Fibroblast of mammary gland (primary cell): ENCODE measurements around the gene DCAF4.

ENCODE experiments used
- DNase-seq: peaks from one replicate; pipeline ENCODE4 v3.0.0-alpha.2; 2010; ENCODE audit warnings: low read depth
- H3K4me3 ChIP-seq: 2 replicates; pipeline ENCODE4 v1.5.1; 2011; ENCODE audit warnings: low read depth, mild to moderate bottlenecking, low read length, moderate library complexity; ENCODE audit not compliant: control insufficient read depth
- CTCF ChIP-seq: conservative IDR thresholded peaks from 2 replicates; pipeline ENCODE4 v1.5.1; 2011; ENCODE audit warnings: low read depth, low read length, inconsistent platforms; ENCODE audit not compliant: control insufficient read depth, insufficient read depth

Gene DCAF4

GRCh38 chr14:72941286-72941985 lies 15.2 kb downstream of the DCAF4 start:
- H3K4me3 ChIP-seq: no peak overlapping the region
- TF ChIP-seq CTCF: no peak
- DNase-seq: no peak

GRCh38 chr14:72942934-72943333 lies 16.7 kb downstream of the DCAF4 start:
- H3K4me3 ChIP-seq: no peak overlapping the region
- no peak for DNase-seq
- TF ChIP-seq CTCF: no peak

- TF ChIP-seq CTCF: no peak
- H3K4me3 ChIP-seq: no peak overlapping the region
- DNase-seq: no peak
These were observed 17.7 kb downstream of the DCAF4 start for GRCh38 chr14:72943876-72944430.

GRCh38 chr14:72945356-72946027 lies 19.2 kb downstream of the DCAF4 start:
- no peak for DNase-seq
- H3K4me3 ChIP-seq: no peak overlapping the region
- no peak for TF ChIP-seq CTCF

GRCh38 chr14:72946491-72946890 lies 20.2 kb downstream of the DCAF4 start:
- H3K4me3 ChIP-seq: no peak overlapping the region
- DNase-seq: no peak
- no peak for TF ChIP-seq CTCF

- no peak for TF ChIP-seq CTCF
These were observed 21.3 kb downstream of the DCAF4 start for GRCh38 chr14:72947366-72948160.

More at GRCh38 chr14:72947366-72948160, 21.3 kb downstream of the DCAF4 start:
- H3K4me3 ChIP-seq: no peak overlapping the region
- peak; percentile 16 for DNase-seq
